HG02973 (cell line): ENCODE data around the gene PRM3.

ENCODE experiments used
- ATAC-seq: cut with Tn5 transposase; IDR thresholded peaks from one replicate; pipeline ENCODE4 v1.9.1; 2021; ENCODE audit warnings: moderate library complexity; ENCODE audit not compliant: unreplicated experiment

Gene PRM3

DNA sequence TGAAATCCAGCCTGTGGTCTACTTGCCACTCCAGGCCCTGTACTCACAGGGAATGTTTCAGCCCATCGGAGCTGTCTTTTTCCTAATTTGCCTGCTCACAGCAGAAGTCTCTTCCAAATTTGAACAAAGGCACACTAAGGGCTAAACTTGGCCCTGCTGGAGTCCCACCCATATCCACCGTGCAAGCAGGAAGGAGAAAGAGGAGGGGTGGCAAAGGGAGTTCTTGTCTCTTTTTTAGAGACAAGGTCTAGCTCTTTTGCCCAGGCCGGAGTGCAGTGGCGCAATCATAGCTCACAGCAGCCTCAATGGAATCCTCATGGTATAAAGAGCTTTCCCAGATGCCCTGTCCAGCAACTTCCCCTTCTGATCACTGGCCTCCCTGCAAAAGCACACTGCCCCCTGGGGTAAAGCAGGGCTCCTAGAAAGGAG, 10.4 kb upstream of the PRM3 start:
- ATAC-seq, result no peak

DNA sequence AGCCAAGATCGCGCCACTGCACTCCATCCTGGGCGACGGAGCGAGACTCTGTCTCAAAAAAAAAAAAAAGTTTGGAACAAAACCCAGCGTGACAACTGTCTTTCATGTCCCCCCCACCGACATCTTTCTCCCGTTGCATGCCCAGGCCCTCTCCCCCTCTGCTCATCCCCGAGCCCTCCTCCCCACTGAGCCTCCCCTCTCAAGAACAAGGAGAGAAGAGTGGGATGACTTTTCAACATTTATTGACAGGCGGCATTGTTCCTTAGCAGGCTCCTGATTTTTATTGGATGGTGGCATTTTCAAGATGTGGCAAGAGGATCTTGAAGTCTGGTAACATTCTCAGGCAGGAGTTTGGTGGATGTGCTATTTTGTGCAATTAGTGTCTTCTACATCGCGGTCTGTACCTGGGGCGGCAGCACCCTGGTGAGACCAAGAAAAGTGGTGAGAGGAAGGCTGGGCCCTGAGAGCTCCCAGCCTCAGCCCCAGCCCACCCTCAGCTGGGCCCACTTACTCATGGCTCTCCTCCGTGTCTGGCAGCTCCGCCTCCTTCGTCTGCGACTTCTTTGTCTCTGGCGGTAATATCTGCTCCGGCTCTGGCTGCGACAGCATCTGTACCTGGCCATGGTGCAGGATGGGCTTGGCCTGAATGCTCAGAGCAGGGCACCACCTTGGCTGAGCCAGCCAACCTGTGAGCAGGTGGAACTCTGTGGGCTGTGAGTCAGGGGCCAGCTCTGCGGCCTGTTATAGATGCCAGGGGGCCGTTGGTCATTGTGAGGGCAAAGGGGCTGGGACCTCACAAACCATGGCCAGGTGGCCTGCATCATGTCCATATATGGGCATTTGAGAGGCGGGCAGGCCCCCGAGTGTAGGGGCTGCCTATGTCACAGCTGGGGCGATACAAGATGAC, 7.4 kb upstream of the PRM3 start, which contains the start of gene PRM1:
Gene PRM1 (minus strand): TSS at position 715 of the 907 bp plus-strand sequence. CDS start 92 bp downstream, at position 623.
- ATAC-seq, result no peak

DNA sequence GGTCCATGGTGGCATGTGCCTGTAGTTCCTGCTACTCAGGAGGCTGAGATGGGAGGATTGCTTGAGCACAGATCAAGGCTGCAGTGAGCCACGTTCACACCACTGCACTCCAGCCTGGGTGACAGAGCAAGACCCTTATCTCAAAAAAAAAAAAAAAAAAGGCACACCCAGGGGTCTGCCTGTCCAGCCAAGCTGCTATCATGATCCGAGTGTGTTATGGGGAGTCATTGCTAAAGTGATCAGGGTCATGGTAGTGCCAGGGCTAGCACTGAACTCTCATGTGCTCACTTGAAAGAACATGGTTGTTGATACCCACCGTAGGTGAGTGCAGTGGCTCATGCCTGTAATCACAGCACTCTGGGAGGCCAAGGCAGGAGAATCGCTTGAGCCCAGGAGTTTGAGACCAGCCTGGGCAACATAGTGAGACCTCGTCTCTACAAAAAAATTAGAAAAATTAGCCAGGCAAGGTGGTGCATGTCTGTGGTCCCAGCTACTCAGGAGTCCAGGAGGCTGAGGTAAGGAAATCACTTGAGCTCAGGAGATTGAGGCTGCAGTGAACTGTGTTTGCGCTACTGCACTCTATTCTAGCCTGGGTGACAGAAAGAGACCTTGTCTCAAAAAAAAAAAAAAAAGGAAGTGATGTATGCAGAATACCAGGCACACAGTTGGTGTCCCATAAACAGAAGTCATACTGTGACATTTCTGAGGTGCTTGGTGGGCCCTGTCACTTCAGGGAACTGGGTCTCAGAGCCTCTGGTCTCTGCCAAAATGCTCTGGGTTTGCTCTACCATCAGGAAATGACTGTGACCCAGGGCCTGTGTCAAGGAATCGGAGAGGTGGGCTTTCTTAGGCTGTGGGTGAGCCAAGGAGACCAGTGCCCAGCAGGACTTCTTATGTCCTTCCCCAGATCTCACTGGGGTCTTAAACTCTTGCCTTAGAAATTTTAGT, 5.5 kb upstream of the PRM3 start:
- no peak for ATAC-seq

DNA sequence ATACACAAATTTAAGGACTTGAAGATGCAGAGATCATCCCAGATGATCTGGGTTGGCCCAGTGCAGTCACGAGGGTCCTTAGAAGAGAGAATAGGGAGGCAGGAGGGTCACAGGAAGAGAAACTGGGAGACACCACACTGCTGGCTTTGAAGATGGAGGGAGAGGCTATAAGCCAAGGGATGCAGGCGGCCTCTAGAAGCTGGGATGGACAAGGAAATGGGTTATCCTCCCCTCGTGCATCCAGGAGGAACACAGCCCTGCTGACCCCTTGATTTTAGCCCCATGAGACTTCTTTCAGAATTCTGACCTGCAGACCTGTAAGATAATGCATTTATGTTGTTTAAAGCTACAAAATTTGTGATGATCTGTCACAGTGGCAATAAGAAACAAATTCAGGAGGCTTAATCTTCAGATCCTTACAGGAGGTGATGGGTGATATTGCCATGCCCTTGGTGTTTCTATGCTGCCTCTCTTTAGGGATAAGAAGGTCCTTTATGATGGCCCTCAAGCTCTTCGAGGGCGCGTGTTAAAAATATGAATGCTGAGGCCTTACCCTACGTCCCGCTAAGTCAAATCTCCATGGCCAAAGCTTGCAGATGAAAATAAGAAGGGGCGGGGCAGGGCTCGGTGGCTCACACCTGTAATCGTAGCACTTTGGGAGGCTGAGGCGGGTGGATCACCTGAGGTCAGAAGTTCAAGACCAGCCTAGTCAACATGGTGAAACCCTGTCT, 4.3 kb upstream of the PRM3 start:
- no peak for ATAC-seq

DNA sequence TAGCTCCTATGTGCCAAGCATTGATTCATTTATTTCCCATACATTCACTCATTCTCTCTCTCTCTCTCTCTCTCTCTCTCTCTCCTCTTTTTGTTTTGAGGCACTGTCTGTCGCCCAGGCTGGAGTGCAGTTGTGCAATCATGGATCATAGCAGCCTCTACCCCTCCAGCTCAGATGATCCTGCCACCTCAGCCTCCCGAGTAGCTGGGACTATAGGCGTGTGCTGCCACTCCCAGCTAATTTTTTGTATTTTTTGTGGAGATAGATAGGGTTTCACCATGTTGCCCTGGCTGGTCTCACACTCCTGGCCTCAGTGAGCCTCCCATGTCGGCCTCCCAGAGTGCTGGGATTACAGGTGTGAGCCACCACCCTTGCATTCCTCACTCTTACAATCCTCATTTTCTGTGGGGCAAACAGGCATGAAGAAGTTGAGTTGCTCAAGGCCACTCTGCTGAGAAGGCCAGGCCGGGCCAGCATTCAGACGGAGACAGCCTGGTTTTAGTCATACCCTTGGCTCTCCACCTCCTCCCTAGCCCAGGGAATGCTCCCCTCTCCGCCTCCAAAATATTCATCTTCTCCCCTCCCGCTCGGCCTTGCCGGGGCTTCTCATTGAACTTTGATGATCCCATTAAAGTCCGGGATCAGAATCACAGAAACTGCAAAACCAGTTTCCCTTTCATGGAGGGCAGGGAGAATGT, 3.6 kb upstream of the PRM3 start:
- no peak for ATAC-seq

DNA sequence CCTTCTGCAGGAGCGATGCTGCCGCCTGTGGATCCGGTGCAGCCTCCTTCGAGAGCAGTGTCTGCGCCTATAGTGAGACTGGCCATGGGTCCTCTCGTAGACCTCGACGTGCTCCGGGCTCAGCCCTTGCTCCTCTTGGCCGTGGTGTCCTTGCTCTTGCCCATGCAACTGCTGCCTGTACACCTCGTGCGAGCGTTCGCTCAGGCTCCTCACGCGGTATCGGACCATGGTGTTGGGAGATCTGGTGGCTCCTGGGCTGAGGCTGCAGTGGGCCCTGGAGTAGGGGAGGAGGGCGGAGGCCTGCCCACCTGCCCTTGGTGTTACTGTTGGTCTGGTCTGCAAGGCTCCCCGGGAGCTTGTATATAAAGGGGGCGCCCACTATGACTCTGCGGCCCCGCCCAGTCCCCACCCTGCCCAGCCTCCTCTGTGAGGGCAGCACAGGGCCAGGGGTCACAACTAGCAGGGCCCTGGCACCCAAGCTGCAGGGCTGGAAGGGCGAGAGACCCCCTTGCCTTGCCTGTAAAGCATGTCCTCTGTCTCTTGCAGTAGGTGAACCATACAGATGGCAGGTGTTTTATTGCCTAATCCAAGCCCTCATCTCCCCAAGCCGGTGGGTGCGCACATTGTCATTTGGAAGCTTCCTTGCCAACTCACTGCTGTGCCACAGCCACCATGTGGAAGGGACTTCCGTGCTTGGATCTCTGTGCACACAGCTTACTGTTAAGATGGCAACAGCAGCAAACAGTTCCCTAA, 2.9 kb upstream of the PRM3 start, which contains the start of gene PRM2:
Gene PRM2 (minus strand): TSS at position 338 of the 753 bp plus-strand sequence. CDS start 110 bp downstream, at position 228.
- no peak for ATAC-seq

DNA sequence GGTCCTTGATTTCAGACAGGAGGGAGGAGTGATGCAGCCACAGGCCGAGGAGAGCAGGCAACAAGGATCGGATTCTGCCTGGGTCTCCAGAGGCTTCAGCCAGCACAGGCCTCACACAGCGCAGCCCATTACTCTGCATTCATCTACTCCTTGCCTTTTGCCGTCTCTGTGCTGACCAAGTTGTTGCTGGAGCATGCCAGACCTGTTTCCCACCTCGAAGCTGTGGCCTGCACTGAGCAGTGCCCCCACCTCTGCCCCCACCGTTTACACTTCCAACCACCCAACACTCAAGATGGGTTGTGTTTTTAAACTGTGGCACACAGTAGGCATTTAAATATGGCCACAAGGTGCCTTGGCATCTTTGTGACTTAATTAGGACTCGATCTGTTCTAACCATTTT, 1.5 kb upstream of the PRM3 start:
- ATAC-seq, result no peak

DNA sequence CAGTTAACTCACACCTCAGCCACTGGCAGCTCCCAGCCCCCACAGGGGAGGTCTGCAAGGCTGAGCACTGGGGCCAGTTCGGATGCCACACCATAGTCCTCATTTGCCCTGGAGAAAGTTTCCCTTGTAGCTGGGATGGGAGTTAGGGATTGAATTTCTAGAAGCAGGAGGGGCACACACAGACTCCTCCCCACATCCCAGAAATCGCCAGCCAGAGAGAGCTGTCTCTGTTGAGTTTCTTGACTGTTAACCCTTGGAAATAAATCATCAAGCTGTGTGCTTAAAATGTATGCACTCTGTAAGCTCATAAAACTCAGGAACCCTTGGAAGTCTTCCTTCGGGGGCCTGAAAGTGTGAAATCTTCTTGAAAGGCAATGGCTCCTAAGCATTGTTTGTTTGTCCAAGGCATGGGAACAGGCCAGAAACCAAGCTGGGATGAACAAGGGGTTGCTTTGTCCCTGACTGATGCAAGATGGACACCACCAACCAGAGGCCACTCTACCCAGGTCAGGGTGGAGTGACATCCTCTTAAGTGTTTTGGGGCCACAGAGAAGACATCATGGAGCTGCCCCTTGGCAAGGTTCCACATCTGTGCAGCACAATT, 394 bp upstream of the PRM3 start:
- no peak for ATAC-seq

DNA sequence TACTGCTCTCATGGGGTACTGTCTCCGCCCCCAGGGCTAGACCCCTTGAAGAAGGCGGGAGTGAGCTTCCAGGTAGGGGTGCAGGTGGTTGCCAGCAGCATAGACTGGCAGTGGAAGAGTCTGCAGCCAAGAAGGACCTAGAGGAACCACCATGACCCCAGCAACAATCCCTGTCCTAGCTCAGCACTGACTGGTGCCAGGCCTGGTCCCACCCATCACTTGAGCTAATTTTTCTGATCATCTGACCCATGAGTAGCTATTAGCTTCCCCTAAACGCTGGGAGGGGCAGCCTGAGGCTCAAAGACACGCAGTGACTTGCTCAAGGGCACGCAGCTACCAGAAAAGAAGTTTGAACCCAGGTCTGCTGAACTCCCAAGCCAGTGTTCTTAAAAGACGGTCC, 945 bp downstream of the PRM3 start:
- ATAC-seq, result no peak

DNA sequence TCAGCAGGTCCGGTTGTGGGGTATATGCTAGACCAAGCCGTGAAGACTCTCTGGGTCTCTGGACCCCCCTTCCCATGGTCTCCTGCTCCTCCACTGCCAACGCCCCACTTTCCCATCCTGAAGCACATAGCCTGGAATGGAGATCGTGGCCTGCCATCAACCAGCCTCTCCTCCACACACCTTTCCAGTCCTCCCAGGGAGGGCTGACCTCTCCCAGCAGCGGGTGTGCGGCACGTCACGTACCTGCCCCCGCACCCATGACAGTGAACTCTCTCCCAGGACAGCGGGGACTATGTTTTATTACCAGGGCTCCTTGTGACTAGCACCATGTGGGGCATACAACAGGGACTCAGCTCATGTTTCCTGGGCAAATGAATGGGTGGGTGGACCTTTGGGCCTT, 1.8 kb downstream of the PRM3 start:
- no peak for ATAC-seq

DNA sequence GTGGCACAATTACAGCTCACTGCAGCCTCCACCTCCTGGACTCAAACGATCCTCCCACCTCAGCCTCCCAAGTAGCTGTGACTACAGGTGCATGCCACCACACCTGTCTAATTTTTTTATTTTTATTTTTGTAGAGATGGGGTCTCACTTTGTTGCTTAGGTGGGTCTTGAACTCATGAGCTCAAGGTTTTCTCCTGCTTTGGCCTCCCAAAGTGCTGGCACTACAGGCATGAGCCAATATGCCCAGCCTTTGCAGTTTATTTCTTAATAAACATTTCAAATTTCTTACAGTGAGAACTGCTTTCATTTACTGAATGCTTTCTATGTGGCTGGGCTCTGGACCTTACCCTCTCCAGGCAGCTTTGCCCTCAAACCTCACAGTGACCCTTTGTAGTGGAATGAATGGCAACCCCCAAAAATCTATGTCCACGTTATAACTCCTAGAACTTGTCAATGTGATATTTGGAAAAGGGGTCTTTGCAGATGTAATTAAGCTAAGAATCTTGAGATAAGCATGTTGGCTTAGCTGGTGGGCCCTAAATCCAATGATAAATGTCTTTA, 2.7 kb downstream of the PRM3 start:
- ATAC-seq, result no peak

DNA sequence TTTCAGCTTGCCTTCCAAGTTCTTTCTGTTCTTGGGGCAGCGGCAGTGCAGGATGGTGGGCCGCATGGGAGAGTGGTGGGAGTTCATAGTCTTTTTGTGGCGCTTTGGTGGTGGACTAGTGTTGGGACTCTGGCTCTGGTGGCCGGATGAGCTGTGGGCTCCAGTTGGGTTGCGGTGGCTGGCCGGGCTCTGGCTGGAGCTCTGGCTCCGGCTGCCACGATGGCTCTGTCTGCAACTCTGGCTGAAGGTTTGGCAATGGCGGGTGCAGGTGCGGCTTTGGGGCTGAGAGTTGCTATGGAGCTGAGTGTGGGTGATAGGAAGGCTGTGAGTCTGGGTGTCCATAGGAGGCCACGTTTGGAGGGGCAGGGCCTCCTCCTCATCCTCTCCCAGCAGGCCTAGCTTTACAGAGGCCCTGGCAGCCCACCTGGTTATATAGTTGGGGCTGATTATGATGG, 4.5 kb downstream of the PRM3 start, which contains the start of gene TNP2:
Gene TNP2 (minus strand): TSS at position 405 of the 455 bp plus-strand sequence. CDS start 63 bp downstream, at position 342.
- no peak for ATAC-seq

DNA sequence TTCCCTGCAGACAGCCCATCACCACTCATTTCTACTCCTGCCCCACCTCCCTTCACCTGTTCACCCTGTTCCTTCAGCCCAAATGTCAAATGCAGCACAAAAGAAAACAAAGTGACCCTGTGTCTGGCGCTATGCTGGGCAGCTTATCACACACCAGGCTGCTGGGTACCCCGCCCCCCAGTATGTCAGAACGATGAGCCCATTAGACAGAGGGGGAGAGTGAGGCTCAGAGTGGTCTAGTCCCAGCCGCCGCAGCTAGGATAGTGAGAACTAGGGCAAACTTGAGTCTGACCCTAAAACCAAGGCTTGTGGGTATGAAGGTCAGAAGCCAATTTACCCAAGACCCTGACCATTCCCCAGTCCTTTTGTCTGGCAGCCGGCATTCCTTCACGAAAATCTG, 8.3 kb downstream of the PRM3 start:
- ATAC-seq, result no peak

DNA sequence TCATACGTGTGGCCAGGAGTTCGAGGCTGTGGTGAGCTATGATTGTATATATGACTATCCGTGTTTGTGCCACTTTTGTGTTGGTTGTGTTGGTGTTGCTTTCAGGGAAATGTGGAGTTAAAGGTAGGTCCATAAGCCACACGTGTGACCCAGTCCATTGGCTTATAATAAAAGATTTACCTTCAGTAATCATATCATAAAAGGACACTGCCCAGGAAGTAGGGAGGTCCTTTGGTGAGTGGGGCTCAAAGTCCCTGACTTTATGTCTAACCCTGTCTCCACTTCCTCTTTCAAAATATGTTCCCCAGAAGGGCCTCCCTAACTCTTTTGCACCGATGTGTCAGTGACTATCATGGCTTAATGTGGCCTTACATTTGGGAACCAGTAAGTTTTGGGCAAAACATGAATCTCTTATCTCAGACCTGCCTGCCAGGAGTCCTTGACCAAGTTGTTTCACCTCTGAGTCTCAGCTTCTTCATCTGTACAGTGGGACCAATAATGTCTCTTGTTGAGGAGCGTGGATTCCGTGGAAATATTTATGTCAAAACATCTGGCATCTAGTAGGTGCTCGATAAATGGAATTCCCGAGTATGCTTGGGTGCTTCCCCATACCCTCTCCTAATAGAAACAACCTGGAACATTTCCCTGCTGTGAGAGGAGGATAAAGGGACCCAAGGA, 9.1 kb downstream of the PRM3 start:
- no peak for ATAC-seq

DNA sequence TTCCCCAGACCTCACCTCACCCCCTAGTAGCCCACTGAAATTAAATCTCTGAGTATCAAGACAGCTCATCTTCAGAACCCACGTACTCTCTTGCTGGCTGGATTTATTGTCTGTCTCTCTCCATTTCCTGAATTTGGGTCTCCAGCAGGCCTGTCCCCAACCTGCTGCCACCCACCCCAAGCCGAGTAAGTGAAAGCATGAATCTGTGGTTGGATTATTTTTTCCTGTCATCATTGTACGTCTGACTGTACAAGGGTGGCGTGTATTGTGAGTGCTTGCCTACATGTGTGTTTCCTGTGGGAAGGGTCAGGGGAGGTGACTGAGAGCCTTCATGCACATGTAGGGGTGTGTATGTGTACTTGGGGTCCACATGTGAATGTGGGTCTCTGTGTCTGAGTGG, 9.7 kb downstream of the PRM3 start:
- no peak for ATAC-seq

DNA sequence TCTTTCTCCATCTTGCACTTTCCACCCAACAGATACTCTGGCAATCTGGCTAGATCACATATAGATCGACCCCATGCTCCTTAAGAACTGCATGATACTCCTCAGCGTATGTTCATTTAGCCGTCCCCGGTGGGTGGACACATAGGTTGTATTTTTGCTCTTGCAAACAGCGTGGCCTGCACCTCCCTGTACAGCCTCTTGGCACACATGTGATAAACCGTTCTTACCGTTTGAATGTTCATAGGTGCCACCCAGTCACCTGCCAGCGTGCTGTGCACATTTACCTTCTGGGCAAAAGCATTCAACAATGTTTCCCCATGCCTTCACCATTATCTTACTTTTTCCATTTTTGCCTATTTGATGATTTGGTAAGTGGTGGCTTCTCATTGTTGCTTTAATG, 10.5 kb downstream of the PRM3 start:
- no peak for ATAC-seq

DNA sequence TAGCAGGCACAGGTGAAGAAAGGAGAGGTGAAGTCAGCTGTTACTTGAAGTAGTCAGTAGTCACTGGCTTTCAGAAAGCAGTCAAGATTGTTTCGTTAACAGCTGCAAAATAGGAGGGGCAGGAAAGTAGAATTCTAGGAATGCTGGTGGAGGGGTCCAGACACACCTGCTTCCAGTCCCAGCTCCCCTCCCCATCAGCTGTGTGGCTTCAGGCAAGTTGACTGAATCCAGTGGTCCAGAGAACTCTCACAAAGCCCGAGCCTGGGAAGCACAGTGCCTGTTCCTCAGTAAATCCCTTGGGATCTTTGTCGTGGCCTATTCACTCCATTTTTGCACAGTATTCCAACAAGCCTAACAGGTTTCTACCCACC, 12.8 kb downstream of the PRM3 start:
- ATAC-seq, result no peak
